NCI-H446 treated with DMSO at 0.1 percent for 48 hours (cell line): ENCODE measurements around the gene ADAD1.
"Not testable (repeated sequence)": the region's sequence is repeated elsewhere in the genome, so short reads cannot be mapped to it uniquely, and the experiment has no call there.

ENCODE experiments used
- DNase-seq: peaks from one replicate; lab custom pipeline; 2025; lab: John Stamatoyannopoulos, UW

The ADAD1 gene

DNA sequence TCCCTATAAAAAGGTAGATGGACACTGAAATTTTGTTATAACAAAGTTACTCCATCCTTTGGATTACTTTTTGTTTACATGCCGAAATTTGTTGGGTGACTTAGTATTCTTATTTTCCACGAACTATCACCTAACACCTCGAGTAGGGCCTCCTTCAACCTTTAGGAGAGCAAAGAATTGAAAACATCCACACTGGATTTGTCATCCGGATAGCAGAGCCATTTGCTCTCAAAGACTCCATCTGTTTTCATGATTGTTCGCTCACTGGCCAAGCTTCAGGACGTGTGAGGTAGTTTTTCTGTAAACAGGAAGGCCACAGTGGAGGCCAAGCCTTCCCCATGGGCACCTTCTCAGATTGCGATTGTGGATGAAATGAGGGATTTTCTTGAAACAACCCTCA lies at the start of gene ADAD1:
Gene ADAD1, plus strand, starts transcription at position 301 of the 400 bp plus-strand sequence. CDS start 1,059 bp downstream, outside the sequence.
- no peak for DNase-seq

DNA sequence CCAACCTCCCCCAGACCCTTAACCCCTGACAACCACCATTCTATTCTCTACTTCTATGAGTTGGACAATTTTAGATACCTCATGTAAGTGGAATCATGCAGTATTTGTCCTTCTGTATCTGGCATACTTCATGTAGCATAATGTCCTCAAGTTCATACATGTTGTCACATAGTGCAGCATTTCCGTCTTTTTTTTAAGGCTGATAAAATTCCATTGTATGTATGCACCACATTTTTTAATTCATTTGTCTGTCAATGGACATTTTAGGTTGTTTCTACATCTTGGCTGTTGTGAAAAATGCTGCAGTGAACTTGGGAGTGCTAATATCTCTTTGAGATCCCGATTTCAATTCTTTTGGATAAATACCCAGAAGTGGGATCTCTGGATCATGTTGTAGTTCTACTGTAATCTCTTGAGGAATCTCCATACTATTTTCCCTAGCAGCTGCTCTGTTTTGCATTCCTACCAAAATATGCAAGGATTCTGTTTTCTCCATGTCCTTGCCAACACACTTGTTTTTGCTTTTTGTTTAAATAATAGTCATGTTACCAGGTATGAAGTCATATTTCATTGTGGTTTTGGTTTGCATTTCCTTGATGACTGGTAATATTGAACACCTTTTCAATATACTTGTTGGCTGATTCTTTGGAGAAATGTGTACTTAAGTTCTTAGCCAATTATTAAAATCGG lies 48.8 kb upstream of the ADAD1 start:
- DNase-seq, result no peak

DNA sequence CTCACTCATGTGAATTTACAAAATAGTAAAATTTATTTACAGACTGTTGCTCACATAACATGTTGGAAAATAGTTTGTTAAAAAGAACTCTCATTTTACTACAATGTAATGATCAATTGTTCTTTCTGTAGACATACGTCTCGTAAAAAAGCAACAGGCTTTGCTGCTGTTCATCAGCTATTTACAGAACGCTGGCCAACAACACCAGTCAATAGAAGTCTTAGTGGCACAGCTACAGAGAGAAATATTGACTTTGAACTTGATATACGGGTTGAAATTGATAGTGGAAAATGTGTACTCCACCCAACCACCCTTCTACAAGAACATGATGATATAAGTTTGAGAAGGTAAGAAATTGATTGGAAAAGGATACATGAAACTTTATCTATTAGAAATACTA lies 47.6 kb upstream of the ADAD1 start:
- no peak for DNase-seq

DNA sequence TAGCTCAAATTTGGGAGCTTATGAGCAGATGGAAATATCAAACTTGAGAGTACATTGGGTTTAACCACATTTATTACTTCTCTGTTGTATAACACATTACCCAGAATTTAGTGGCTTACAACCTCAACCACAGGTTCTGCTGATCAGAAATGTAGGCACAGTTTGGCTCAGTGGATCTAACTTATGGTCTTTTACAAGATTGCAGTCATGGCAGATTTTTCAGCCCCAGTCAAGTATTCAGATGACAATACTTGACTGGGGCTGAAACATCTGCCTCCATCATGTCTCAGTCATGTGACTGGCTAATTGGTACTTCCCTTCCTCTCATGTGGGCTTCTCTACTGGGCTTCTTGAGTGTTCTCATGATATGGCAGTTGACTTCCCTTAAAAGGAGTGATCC lies 44.0 kb upstream of the ADAD1 start:
- no peak for DNase-seq

DNA sequence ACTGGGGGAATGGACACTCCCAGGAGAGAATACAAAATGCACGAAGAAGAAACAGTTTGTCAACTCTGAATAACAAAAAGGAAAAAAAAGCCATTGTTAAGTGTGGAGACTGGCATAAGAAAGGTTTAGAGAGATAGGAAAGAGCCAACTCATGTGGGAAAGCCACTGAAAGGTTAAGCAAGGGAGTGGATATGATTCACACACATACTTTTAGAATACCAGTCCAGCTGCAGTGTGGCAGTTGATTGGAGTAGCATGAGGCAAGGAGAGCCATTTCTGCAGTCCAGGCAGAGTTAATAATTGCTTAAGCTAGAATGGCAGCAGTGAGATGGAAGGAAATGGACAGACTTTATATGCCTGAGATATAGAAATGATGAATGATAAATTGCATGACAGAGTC lies 36.9 kb upstream of the ADAD1 start:
- DNase-seq, result no peak

DNA sequence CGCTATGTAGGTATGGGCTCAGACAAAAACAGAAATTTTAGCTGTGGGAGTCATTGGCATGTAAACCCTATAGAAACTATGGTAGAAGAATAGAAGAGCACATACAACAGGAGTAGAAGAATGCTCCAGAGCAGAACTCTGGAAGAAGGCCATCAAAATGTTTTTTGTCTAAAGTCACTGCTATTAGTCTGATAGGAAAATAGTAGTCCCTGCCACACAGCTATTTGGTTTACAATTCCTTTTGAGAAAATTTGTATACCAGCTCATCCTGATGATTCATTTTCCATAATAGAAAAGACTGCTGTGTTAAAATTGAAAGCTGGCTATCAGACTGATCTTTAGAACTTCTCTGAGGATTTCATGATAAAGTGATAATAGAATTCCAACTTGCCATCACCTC lies 32.8 kb upstream of the ADAD1 start:
- no peak for DNase-seq

DNA sequence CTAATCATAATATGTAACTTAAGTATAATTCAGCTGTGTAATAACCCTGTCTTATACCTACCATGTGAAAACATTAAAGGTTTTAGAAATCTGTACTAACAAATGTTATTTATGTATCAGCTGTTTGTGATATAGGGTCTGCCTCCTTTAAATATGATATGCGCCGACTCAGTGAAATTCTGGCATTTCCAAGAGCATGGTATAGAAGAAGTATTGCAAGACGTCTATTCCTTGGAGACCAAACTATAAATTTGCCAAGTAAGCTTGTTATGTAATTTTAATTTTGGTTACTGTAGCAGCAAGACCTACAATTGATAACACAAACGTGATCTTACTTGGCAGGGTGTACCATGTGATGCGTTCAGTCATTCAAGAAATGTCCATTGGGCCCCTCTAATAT lies 32.3 kb upstream of the ADAD1 start:
- no peak for DNase-seq

DNA sequence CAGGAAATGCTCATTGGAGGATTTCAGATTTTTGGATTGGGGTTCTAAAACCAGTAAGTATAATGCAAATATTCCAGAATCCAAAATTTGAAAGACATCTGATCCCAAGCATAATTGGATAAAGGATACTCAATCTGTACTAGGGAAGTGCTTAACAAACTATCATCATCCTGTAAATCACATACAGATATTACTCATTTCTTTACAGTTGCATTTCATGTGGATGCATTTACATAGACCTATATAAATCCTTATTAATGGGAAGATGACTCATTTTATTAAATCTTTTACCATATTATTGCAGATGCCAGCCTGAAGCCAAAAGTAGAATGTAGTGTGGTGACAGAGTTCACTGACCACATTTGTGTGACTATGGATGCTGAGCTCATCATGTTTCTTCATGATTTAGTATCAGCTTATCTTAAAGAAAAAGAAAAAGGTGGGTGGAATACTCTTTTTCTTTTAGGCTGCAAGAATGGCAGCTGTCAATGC lies 22.4 kb upstream of the ADAD1 start:
- no peak for DNase-seq

DNA sequence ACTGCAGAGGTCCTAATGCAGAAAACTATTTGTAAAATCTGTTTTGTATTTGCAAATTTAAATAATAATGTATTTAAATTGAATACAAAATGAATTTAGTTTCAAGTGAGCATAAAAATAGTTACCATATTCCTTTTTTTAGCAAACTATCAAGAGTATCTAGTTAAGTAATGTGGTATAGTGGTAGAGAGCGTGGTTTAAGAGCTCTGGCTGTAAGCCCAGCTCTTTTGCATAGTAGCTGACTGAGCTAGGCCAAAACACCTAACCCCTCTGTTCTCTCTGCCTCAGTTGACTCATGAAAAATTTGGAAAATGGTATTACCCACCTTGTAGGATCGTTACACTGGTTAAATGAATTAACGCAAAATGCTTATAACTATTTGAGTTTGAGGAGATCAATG lies 18.1 kb upstream of the ADAD1 start:
- no peak for DNase-seq

DNA sequence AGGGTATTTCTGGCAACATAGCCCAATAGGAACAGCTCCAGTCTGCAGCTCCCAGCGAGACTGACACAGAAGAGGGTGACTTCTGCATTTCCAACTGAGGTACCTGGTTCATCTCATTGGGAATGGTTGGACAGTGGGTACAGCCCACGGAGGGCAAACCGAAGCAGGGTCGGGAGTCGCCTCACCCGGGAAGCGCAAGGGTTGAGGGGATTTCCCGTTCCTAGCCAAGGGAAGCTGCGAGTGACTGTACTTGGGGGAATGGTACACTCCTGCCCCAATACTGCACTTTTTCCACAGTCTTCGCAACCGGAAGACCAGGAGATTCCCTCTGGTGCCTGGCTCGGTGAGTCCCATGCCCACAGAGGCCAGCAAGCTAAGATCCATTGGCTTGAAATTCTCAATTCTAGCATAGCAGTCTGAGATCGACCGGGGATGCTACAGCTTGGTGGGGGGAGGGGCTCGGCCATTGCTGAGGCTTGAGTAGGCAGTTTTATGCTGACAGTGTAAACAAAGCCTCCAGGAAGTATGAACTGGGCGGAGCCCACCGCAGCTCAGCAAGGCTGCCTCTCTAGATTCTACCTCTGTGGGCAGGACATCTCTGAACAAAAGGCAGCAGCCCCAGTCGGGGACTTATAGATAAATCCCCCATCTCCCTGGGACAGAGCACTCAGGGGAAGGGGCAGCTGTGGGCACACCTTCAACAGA lies 14.0 kb upstream of the ADAD1 start:
- DNase-seq, result no peak

DNA sequence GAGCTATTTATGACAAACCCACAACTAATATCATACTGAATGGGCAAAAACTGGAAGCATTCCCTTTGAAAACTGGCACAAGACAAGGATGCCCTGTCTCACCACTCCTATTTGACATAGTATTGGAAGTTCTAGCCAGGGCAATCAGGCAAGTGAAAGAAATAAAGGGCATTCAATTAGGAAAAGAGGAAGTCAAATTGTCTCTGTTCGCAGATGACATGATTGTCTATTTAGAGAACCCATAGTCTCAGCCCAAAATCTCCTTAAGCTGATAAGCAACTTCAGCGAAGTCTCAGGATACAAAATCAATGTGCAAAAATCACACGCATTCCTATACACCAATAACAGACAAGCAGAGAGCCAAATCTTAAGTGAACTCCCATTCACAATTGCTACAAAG lies 10.0 kb upstream of the ADAD1 start:
- DNase-seq, result not testable (repeated sequence)

DNA sequence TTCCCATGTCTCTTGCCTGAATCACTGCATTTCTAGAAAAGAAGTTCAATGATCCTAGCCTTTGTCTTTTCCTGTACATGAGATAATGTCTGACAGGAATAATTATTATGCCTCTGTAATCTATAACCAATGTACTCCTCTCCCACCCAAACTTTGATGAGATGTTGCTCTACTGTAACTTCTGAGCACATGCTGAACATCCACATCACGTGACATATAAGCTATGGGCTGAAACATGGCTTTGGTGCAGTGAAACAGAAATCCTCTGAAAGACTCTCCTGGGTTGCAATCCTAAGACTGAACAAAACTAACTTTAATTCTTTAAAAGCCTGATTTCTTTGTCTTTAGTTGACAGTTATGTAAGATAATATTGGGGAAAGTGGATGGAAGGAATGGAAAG lies 1.5 kb upstream of the ADAD1 start:
- no peak for DNase-seq

DNA sequence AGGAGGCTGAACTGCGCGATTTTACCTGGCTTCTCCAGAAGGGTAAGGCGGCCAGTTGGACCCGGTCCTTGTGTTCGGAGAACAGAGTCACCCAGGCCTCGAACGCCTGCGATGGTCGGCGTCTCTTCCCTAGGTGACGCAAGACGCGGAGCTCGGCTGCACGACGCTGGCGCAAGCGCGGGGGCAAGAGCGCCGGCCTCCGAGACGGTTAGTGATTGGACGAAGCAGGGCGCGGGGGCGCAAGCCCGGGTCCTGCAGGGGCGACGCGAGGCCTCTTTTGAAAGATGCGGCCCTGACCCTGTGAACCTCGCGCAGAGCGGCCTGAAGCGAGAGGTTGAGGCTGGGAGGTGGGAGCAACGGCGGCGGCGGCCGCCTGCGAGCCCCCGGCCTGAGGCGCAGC lies 428 bp downstream of the ADAD1 start:
- DNase-seq, result no peak

DNA sequence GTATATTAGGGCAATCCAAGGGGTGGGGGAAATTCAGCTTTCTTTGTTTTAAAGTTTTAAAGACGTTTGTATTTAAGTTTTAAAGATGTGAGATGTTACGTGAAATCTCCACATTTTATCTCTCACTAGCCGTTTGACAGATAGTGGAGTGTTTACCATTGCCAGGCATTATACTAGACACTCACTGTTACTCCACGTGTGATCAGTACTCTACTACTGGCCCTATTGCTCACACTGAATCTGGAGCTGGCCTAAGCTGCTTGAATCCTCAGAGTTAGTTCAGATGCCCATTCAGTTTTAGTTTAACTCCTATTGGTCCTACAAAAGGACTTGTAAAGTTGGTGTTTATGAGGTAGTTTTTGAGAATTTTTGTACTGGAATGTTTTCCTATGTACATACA lies 4.5 kb downstream of the ADAD1 start:
- no peak for DNase-seq

DNA sequence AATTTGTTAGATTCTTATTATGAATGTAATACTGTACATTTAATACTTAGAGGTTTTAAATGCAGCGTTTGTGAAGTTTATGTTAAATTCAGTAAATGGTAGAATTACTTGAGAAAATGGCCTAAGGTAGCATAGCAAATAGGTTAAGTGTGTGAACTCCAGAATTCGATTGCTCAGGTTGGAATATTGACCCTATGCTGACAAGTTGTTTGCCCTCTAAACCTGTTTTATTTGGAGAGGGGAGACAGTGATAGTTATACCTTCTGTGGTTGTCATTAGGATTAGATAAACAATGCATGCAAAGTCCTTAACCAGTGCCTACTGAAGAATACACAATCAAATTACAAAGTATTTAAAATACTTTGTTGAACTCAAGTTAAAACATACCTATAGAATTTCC lies 5.4 kb downstream of the ADAD1 start:
- DNase-seq, result no peak

DNA sequence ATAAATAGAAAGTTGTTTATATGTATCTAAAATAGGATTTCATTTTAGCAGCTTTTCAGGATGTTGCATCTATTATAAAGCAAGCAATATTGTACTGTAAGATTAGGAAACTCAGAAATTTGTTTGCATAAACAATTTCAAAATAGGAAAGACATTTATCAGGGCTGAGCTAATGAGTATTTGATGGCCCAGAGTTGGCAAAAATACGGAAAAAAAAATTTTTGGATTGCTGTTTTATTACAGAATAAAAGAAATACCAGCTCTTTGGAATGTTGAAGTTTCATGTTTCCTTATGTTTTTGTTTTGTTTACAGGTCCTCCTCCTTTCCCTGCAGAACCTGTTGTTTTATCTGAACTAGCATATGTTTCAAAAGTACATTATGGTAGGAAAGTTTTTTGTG lies 14.5 kb downstream of the ADAD1 start:
- no peak for DNase-seq

DNA sequence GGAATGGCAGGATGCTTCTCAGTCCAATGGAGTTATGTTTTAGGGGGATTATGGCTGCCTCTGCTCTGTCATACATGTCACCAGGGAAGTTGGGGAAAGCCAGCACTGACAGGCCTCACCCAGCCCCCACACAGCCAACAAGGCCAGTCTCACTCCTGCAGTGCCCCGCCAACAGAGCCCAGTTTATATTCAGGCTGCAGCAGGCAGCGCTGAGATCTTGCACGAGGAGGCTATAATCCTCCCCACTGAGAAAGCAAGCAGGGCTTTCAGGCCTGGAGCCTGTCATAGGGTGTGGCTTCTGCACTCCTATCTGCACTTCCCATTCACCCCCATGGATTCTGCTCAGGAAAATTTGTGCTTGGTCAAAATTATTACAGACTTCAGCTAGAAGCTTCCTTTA lies 25.1 kb downstream of the ADAD1 start:
- no peak for DNase-seq

DNA sequence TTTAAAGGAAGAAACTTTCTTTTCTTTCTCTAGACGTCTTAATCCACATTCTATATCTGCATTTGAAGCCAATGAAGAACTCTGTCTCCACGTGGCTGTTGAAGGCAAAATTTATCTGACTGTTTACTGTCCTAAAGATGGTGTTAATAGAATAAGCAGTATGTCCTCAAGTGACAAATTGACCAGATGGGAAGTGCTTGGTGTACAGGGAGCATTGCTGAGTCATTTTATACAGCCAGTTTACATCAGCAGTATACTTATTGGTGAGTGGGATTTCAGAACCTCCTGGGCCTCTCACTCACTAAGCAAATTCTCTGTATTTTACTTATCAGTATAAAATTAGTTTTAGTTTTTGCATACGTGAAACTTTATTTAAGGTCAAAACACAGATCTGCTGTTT lies 33.7 kb downstream of the ADAD1 start:
- DNase-seq, result no peak

DNA sequence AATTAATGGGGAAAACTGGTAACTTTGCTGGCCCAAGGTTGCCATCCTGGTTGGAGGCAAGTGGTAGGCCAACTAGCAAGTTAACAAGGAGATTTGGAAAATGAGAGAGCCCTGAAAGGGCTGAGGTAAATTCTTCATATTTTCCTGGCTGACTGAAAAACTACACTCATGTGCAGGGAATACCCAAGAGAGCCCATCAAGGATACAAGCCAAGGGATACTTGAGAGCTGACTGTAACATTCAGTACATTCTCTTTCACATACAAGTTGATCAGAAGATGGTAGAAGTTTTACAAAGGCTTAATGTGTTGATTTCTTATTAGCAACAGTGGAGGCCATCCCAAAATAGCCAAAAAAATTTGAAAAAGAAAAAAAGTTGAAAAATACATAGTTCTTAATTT lies 44.4 kb downstream of the ADAD1 start:
- DNase-seq, result no peak

DNA sequence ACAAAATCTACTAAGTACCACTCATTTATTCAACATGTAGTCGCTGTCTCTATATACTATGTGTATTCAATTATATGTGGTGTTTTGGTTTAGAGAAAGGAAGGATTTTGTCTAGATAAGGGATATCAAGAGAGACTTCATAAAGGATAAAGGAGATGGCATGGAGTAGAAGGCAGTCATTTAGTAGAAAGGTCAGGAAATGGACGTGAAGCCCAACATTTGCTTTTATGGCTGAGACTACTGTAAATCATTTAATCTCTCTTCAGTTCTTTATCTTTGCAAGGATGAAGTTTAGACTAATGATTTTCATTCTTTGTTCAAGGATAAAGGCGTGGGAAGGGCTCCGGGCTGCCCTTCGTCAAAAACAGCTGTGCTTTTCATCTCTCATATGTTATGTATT lies 52.5 kb downstream of the ADAD1 start:
- no peak for DNase-seq

DNA sequence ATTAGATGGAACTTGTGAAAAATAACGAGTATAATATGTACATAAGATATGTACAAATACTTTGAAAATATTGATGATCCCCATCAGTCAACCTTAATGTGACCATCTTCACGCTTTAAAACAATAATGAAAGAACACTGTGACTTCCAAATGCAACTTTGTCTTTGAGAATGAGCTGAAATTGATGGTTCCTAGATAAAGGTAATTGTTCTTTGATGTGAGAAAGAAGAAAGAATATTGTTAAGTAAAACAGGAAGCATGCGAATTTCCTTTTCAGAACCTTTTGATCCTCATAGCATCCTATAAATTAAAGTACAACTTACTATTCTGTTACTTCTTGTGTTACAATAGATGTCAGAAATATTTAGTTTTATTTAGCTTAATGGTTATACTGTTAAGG lies 55.5 kb downstream of the ADAD1 start:
- no peak for DNase-seq

DNA sequence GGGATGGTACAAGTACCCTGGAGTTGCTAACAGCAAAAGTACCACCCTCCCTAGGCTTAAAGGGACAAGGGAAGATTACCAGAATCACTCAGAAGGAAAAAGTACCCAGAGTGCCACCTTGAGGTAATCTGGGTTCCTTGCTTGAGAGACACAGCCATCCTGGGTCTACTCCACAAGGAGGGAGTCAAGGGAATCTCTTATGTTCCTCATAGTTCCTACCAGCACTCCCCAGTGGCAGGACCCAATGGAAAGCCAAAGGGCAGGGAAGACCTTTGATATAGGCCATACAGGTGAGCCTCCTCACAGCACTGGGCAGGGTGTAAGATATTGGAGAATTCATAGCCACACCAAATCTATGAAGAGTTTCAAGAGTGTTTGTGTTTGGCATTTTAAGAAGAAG lies 72.0 kb downstream of the ADAD1 start:
- no peak for DNase-seq

DNA sequence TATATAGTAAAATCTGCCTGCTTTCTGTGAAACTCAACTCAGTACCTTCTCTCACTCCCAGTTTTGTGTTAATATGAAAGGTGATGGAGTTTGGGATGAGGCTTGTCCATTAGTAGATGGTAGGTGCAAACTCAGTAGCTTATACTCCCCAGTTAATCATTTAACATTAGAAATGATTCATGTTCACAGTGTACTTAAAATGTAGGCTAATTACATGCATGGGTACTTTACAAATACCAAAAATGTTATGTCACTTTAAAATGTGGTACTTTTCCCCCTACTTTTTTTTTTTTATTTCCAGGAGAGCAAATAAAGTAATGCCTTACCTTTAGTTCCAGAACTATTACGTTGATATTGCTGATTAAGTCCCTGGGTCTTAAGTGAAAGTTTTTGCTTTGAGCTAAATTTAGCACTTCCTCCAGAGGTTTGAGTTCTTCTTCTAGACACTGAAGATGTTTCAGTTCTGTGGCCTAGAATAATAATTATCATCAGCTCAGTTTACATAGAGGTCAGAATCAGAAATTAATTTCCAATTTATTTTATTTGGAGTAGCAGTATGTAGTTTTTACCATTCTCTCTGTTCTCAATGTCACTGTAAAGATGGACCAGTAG lies 74.7 kb downstream of the ADAD1 start:
- DNase-seq, result no peak
